ENCODE measurements around the gene LHFPL6. TPM values are rescaled to one million over a fixed set of nuclear protein-coding genes. Genes with fewer than 3 reads are reported as not detected.

The LHFPL6 gene
- 10 to 100 TPM; 58.2 to 67.2 TPM for total RNA-seq
- long read RNA-seq, partial matches to known transcripts, result 3 of 8 reads
- long read RNA-seq, other reads (novel, unspliced or antisense), result 5 of 8 reads

GRCh38 chr13:39602614-39603366 is at the start of gene LHFPL6:
LHFPL6 (minus strand) TSS chr13:39603193.
- ATAC-seq (peak; percentile 96 to 99), DNase-seq (peak; percentile 91)
- intact Hi-C loops (cut with DNase I), result loop anchor here (5.0 kb wide), 2 partner anchors 190 to 550 kb away; no protein-coding TSS in a partner anchor

DNA sequence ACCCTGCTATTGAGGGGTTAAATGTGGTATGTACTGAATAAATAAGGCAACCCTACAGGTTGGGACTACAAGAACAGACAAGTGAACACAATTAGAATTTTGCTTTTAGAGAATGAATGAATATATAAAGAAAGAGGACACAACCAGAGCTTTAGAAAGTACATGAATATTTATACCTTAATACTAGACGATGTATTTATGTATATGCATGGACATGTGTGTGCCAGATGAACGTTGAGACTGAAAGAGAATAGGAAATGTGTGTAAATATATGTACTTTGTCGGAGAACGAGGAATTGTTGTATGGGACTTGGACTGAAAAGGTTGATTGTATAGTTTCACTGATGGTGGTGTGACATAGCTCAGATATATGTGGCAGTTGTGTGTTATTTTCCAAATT is 43.1 kb upstream of the LHFPL6 start:
- intact Hi-C loops (cut with DNase I), result no loop called here
- DNase-seq, result no peak

DNA sequence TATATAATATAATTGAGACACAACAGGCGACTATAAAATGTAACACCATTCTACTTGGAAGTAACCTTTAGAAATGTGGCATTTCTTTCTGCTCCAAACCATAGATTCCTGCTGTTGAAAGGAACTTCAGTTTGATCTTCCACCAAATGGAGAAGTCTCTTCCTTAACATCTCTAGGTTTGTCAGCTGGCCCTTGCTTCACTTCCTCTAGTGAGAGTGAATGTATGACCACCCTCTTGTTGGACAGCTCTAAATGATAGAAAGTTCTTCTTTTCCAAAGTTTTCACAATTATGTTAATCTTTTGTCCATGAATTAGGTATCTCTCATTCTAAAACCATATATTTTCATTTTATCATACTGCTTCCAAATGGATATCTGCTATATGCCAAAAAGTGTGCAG is 38.7 kb upstream of the LHFPL6 start:
- DNase-seq (no peak), ATAC-seq (no peak)
- intact Hi-C loops (cut with DNase I), result no loop called here

More for the DNA sequence above, 43.1 kb upstream of the LHFPL6 start:
- no peak for ATAC-seq

DNA sequence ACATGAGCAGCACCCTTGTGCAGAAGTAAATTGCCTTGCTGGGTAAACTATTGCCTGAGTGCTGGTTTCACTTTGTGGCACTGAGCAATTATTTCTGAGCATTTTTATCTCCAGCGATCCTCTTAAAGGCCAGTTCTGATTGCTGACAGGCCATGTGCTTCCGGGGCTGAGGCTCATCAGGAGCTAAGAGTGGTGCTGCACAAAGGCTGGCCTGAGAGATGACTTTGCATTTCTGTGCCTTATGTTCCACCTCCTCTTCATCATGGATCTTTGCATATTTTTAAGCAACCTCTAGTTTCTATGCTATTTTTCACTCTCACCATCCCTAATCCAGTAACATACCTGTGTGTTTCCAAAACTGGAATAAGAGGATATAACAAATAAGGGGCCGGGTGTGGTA is 34.9 kb upstream of the LHFPL6 start:
- ATAC-seq, result no peak
- intact Hi-C loops (cut with DNase I), result no loop called here
- DNase-seq, result no peak

GRCh38 chr13:39635564-39635963 is 32.6 kb upstream of the LHFPL6 start:
- ATAC-seq (no peak), DNase-seq (no peak)
- intact Hi-C loops (cut with DNase I), result no loop called here

DNA sequence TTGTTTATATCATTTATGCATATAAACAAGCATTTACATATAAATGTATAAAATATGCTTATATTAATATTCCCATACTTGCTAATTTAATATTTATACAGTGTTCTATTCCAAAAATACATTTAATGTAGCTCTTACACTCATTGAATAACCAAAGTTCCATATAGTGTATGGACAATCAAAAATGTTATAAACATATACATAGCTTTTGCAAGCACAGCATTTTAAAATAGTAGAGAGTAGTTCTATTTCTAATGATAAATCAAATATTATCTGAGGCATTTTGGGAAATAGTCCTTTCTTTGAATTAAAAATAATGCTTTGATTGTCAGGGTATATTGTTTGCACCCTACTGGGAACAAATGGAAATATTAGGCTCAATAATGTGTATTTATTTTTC is 30.0 kb upstream of the LHFPL6 start:
- ATAC-seq (no peak), DNase-seq (no peak)
- intact Hi-C loops (cut with DNase I), result no loop called here

DNA sequence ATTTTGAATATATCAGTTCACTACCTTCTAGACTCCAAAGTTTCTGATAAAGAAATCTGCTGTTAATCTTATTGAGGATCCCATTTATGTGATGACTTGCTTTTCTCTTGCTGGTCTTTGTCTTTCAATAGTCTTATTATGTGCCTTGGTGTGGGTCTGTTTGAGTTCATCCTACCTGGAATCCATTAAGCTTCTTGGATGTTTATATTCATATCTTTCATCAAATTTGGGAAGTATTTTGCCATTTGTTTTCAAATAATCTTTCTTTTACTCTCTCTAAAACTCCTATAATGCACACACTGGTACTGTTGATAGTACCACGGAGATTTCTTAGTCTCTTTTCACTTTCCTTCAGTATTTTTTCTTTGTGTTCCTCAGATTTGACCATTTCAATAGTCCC is 28.3 kb upstream of the LHFPL6 start:
- DNase-seq, result no peak
- no peak for ATAC-seq

GRCh38 chr13:39623466-39623865 is 20.5 kb upstream of the LHFPL6 start:
- ATAC-seq (no peak), DNase-seq (no peak)
- intact Hi-C loops (cut with DNase I), result no loop called here

More for the DNA sequence above, 28.3 kb upstream of the LHFPL6 start:
- intact Hi-C loops (cut with DNase I), result no loop called here

DNA sequence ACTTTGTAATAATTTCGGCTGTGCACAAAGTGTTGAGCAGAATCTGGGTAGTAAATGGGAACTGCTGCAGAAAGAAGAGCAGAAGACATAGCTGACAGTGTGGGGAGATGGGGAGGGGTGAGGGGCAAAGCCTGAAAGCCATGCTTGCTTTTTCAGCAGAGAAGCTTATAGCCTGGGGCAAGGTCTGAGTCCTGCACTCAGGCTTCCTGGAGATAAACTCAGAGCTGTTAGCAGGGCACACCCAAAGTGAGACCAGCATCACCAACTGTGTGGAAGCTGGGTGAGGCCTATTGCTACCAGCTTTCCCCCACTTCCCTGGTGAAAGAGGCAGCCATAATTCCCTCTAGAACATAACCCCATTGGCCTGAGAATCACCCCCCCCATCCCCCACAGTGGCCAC is 15.6 kb upstream of the LHFPL6 start:
- intact Hi-C loops (cut with DNase I), result loop anchor here (5.0 to 10.0 kb wide), 2 partner anchors 346 to 484 kb away; no protein-coding TSS in a partner anchor
- no peak for DNase-seq
- no peak for ATAC-seq

GRCh38 chr13:39616087-39616694 is 13.2 kb upstream of the LHFPL6 start:
- peak; percentile 82 to 92 for ATAC-seq

DNA sequence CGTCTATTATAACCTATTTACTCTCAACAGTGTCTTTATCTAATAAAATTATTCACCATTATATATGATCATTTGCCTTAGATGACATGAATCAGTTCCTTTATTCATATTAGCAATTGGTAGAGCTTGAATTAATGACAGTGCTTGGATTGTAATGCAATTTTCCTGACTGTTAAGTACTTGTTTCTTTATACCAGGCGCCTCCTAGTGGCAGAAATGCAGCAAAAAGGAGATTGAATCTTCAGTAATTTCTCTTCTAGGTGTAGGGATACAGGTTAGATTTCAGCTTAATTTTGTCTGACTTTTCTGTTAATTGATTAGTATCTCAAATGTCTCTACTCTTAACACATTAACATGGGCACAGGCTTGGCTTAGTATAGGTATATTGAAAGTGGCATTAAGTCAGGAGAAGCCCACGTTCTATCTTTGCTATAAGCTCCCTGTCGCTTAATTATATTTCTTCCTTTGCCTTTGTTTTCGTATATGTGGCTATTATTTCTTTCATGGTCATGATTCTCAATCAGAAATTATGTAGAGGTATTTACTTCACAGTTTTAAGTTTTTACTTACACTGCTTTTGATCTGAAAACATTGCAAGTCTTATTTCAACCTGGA is 9.1 kb upstream of the LHFPL6 start:
- DNase-seq (peak; percentile 72), ATAC-seq (peak; percentile 53 to 58)
- intact Hi-C loops (cut with DNase I), result loop anchor here (5.0 to 10.0 kb wide), 2 partner anchors 465 to 477 kb away; no protein-coding TSS in a partner anchor

More at GRCh38 chr13:39616087-39616694, 13.2 kb upstream of the LHFPL6 start:
- intact Hi-C loops (cut with DNase I), result loop anchor here (2.0 to 10.0 kb wide), 3 partner anchors 344 to 565 kb away; no protein-coding TSS in a partner anchor
- DNase-seq, result peak; percentile 25

DNA sequence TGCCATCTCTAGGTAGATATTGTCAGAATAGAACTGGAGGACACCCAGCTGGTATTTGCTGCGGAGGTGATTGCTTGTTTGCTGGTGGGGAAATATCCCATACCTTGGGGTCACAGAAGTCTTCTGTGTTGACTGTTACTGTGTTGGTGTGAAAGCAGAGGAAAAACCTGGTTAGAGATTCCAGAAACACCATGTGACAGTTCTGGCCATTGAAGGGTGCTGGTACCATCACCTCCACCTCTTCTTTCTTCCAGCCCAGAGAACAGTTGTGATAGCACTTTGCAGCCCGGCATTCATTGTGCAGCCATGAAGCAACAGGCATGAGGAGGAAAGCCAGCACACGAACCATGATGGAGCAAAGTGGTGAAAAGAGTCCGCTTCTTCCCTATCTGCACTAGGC is 4.9 kb upstream of the LHFPL6 start:
- ATAC-seq (no peak), DNase-seq (no peak)
- intact Hi-C loops (cut with DNase I), result no loop called here

- ATAC-seq, result no peak
- intact Hi-C loops (cut with DNase I), result no loop called here
- DNase-seq, result no peak
Measured at GRCh38 chr13:39605677-39606320, 2.8 kb upstream of the LHFPL6 start.

DNA sequence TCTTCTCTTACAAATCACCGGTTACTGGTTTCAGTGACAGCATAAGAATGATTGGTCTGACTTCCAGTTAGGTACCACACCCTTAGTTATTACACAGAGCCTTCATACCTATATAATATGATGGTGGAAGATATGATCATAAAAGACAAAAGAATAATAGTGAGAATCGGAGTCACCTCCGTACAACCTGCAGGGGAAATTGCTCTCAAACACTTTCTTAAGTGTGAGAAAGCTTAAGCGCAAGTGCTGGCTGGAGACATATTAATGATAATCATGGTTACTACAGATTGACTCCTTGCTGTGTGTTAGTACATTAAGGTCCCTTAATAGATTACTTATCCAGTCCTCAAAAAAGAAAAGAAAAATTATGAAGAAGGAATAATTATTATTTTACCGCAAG is 1.8 kb upstream of the LHFPL6 start:
- intact Hi-C loops (cut with DNase I), result loop anchor here (5.0 kb wide), 2 partner anchors 192 to 552 kb away; no protein-coding TSS in a partner anchor
- ATAC-seq, result no peak
- no peak for DNase-seq

GRCh38 chr13:39603424-39603947 is 493 bp upstream of the LHFPL6 start:
- DNase-seq (peak; percentile 44), ATAC-seq (peak; percentile 21 to 53)
- intact Hi-C loops (cut with DNase I), result loop anchor here (5.0 kb wide), 2 partner anchors 191 to 551 kb away; no protein-coding TSS in a partner anchor

- no peak for ATAC-seq
- intact Hi-C loops (cut with DNase I), result loop anchor here (5.0 kb wide), 2 partner anchors 190 to 550 kb away; no protein-coding TSS in a partner anchor
- DNase-seq, result no peak
Measured at GRCh38 chr13:39602277-39602613, 748 bp downstream of the LHFPL6 start.

DNA sequence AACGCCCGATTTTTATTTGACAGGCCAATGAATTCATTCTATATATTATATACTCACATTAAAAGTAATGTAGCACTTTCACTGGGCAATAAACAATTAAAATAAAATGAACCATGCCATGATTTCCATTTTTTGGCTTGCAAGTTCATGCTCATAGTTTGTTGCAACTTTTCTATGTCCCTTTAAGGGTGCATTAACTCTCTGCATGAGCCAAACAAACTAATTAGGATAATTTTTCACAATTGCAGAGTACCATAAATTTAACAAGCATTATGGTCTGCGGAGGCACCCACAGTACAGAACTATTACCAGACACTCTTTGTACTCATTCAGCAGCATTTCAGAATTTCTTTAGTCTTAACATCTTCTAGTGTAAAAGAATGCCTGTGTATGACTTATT is 1.4 kb downstream of the LHFPL6 start:
- ATAC-seq, result no peak
- no peak for DNase-seq
- intact Hi-C loops (cut with DNase I), result loop anchor here (2.0 to 5.0 kb wide), 3 partner anchors 181 to 549 kb away; no protein-coding TSS in a partner anchor

- ATAC-seq (no peak), DNase-seq (peak; percentile 52)
- intact Hi-C loops (cut with DNase I), result loop anchor here (2.0 to 5.0 kb wide), 3 partner anchors 180 to 548 kb away; no protein-coding TSS in a partner anchor
Measured at GRCh38 chr13:39600766-39601165, 2.2 kb downstream of the LHFPL6 start.

DNA sequence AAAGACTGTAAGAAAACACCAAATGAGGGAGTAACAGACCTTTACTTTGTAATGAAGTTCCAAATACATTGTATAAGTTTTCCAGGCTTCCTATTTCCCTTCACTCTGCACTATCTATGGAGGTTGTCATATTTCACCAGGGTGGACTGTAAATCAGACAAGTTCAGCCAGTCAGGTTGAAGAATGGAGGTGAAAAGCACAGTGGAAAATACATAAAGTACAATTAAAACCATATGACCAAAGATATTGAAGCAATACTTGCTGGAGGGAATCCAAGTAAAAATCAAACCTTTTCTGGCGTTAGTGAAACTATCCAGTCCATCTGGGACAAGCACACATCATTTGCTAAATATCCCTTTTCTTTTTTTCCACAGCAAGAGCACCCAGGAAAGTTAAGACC is 3.2 kb downstream of the LHFPL6 start:
- ATAC-seq (no peak), DNase-seq (no peak)
- intact Hi-C loops (cut with DNase I), result loop anchor here (2.0 to 5.0 kb wide), 3 partner anchors 179 to 548 kb away; no protein-coding TSS in a partner anchor
